Astrocyte (in vitro differentiated cells and primary cell): ENCODE measurements around the gene SLC25A21. TPM values are rescaled to one million over a fixed set of nuclear protein-coding genes. Genes with fewer than 3 reads are reported as not detected.

ENCODE experiments used
- DNase-seq: peaks from one replicate; pipeline ENCODE4 v3.0.0-alpha.2; 2010; ENCODE audit warnings: low read depth
- FAIRE-seq: peaks from 2 replicates; lab custom pipeline; 2011; peaks lifted over from hg19 to GRCh38; lab: Jason Lieb, UNC
- H2AFZ ChIP-seq: 2 replicates; pipeline ENCODE4 v1.6.0; 2012; ENCODE audit warnings: low read depth, low read length, inconsistent platforms
- H3K27ac ChIP-seq: 2 replicates; pipeline ENCODE4 v1.5.1; 2011; ENCODE audit warnings: low read depth, low read length, inconsistent platforms
- H3K27me3 ChIP-seq: 2 replicates; pipeline ENCODE4 v1.6.0; 2011; ENCODE audit warnings: low read length, inconsistent platforms; ENCODE audit not compliant: insufficient read depth
- H3K36me3 ChIP-seq: 2 replicates; pipeline ENCODE4 v1.5.1; 2011; ENCODE audit warnings: low read length, inconsistent platforms; ENCODE audit not compliant: insufficient read depth
- H3K4me1 ChIP-seq: 2 replicates; pipeline ENCODE4 v1.5.1; 2011; ENCODE audit warnings: low read length, inconsistent platforms; ENCODE audit not compliant: insufficient read depth
- H3K4me2 ChIP-seq: 2 replicates; pipeline ENCODE4 v1.6.0; 2012; ENCODE audit warnings: low read length, inconsistent platforms
- H3K4me3 ChIP-seq: 2 replicates; pipeline ENCODE4 v1.5.1; 2011; ENCODE audit warnings: low read depth, mild to moderate bottlenecking, low read length, inconsistent platforms; ENCODE audit not compliant: insufficient read depth
- H3K79me2 ChIP-seq: 2 replicates; pipeline ENCODE4 v1.6.0; 2012; ENCODE audit warnings: mild to moderate bottlenecking, low read length, inconsistent platforms; ENCODE audit not compliant: insufficient read depth
- H3K9ac ChIP-seq: 2 replicates; pipeline ENCODE4 v1.6.0; 2012; ENCODE audit warnings: mild to moderate bottlenecking, low read length, inconsistent platforms
- H3K9me3 ChIP-seq: 2 replicates; pipeline ENCODE4 v1.5.1; 2012; ENCODE audit warnings: low read depth, mild to moderate bottlenecking, low read length, inconsistent platforms; ENCODE audit not compliant: insufficient read depth
- H4K20me1 ChIP-seq: 2 replicates; pipeline ENCODE4 v1.6.0; 2012; ENCODE audit warnings: low read length, inconsistent platforms; ENCODE audit not compliant: insufficient read depth
- H3K27ac Mint-ChIP-seq: one replicate; pipeline ENCODE4 v1.8.0; 2021; ENCODE audit warnings: mild to moderate bottlenecking, mixed read lengths; ENCODE audit not compliant: unreplicated experiment
- H3K27me3 Mint-ChIP-seq: one replicate; pipeline ENCODE4 v1.8.0; 2021; ENCODE audit warnings: low read depth, mixed read lengths; ENCODE audit not compliant: unreplicated experiment
- H3K36me3 Mint-ChIP-seq: one replicate; pipeline ENCODE4 v1.8.0; 2021; ENCODE audit warnings: low read depth, mixed read lengths; ENCODE audit not compliant: unreplicated experiment
- H3K4me1 Mint-ChIP-seq: one replicate; pipeline ENCODE4 v1.8.0; 2021; ENCODE audit warnings: low read depth, mixed read lengths; ENCODE audit not compliant: unreplicated experiment
- H3K4me3 Mint-ChIP-seq: one replicate; pipeline ENCODE4 v1.8.0; 2021; ENCODE audit warnings: mild to moderate bottlenecking, moderate library complexity, mixed read lengths; ENCODE audit not compliant: unreplicated experiment
- H3K9me3 Mint-ChIP-seq: one replicate; pipeline ENCODE4 v1.8.0; 2021; ENCODE audit warnings: mild to moderate bottlenecking, mixed read lengths; ENCODE audit not compliant: unreplicated experiment
- CTCF ChIP-seq: IDR thresholded peaks from 2 replicates; pipeline ENCODE4 v1.5.1; 2011; ENCODE audit warnings: low read depth, mild to moderate bottlenecking, inconsistent platforms, low read length, moderate library complexity; ENCODE audit not compliant: insufficient read depth
- EZH2 ChIP-seq: IDR thresholded peaks from 2 replicates; pipeline ENCODE4 v1.6.1; 2012; ENCODE audit warnings: mild to moderate bottlenecking, low read length, inconsistent platforms; ENCODE audit not compliant: insufficient read depth
- total RNA-seq: library from RNA; stranded (reverse); gene quantifications from 2 replicates; pipeline ENCODE4 v1.2.1, GENCODE V29; 2021

The SLC25A21 gene
- total RNA-seq, 1 donor from 2014 or later: 1.5 TPM

GRCh38 chr14:36661506-36662257 is 510.7 kb downstream of the SLC25A21 start, which contains the start of gene PAX9:
Gene PAX9 (plus strand): TSS chr14:36661860. CDS start chr14:36662090, 230 bp downstream.
- Histone ChIP-seq H2AFZ (peak within 1 kb of the TSS; percentile 64), H3K36me3 (no peaks in the 10 kb centered on the region), H3K79me2 (no peaks in the 10 kb centered on the region), H3K4me2 (peak within 1 kb of the TSS; percentile 85), H3K9ac (no peak within 1 kb of the TSS), H3K9me3 (peaks cover 6% of the 10 kb centered on the region), H3K27me3 (peaks cover 97% of the 10 kb centered on the region), H3K4me1 (peaks cover 18% of the 10 kb centered on the region), H4K20me1 (no peaks in the 10 kb centered on the region), H3K4me3 (peak within 1 kb of the TSS; percentile 50), H3K27ac (no peak within 1 kb of the TSS)
- Mint-ChIP-seq H3K27me3 (peaks cover 87% of the 10 kb centered on the region), H3K27ac (peak within 1 kb of the TSS; percentile 92), H3K9me3 (peaks cover 17% of the 10 kb centered on the region), H3K4me3 (peak within 1 kb of the TSS; percentile 88), H3K36me3 (peaks cover 1% of the 10 kb centered on the region), H3K4me1 (peaks cover 12% of the 10 kb centered on the region)
- no peak for FAIRE-seq
- DNase-seq: peak; percentile 44
- peak; percentile 46 for TF ChIP-seq EZH2
- no peak for TF ChIP-seq CTCF

GRCh38 chr14:36660736-36661505 is 511.5 kb downstream of the SLC25A21 start:
- H3K27me3 Mint-ChIP-seq: peaks cover 90% of the 10 kb centered on the region
- FAIRE-seq (no peak), DNase-seq (no peak)
- H2AFZ ChIP-seq: no peak overlapping the region
- H3K4me1 ChIP-seq: peaks cover 21% of the 10 kb centered on the region
- H3K36me3 ChIP-seq: no peaks in the 10 kb centered on the region
- H4K20me1 ChIP-seq: no peaks in the 10 kb centered on the region
- H3K4me3 ChIP-seq: peak overlapping the region; percentile 50
- no peak overlapping the region for H3K27ac ChIP-seq
- H3K9me3 ChIP-seq: peaks cover 8% of the 10 kb centered on the region
- H3K9me3 Mint-ChIP-seq: peaks cover 18% of the 10 kb centered on the region
- peaks cover 1% of the 10 kb centered on the region for H3K36me3 Mint-ChIP-seq
- H3K27me3 ChIP-seq: peaks cover 96% of the 10 kb centered on the region
- no peak overlapping the region for H3K27ac Mint-ChIP-seq
- H3K4me3 Mint-ChIP-seq: peak overlapping the region; percentile 88
- peaks cover 10% of the 10 kb centered on the region for H3K4me1 Mint-ChIP-seq
- H3K4me2 ChIP-seq: peak overlapping the region; percentile 85
- H3K9ac ChIP-seq: no peak overlapping the region
- H3K79me2 ChIP-seq: no peaks in the 10 kb centered on the region
- peak; percentile 21 for TF ChIP-seq EZH2
- TF ChIP-seq CTCF: no peak
